Measurements from ENCODE around the gene KRT74. TPM values are rescaled to one million over a fixed set of nuclear protein-coding genes. Genes with fewer than 3 reads are reported as not detected.

The KRT74 gene
- total RNA-seq, 2 donors from 2014 or later: not detected

DNA sequence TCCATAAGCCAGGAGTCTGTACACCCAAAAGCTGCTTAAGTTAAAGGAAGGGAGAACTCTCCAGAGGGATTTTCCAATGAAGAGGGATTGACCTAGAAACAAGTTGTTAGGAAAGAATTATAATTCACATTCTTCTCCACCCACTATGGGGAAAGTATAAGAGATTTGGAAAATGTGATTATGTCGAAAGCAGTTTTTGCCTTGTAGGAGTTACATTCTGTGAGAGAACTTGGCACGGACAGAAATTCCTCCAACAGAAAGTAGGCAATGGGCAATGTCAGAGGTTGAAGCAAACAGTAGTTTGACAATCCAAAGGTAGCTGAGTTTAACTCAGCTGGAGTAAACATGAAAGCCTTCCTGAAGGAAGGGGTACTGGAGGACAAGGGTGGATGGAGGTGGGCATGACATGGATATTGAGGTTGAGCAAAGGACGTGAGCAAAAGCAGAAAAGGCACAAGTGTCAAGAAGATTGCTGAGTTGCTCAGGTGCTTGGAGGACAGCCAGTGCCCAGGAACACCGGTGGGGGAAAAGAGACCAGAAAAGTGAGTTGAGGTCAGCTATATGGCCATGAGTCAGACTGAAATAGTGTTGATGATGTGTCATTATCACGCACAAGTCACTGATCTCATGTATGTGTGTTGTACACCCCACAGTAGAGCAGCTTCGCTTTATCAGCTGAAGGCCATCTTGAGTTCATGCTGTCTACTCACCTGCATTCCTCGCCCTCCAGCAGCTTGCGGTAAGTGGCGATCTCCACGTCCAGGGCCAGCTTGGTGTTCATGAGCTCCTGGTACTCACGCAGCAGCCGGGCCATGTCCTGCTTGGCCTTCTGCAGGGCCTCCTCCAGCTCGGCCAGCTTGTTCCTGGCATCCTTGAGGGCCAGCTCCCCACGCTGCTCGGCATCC is 57.5 kb downstream of the KRT74 start:
- DNase-seq (no peak), ATAC-seq (peak; percentile 71 to 72)
- intact Hi-C loops (cut with DNase I): no loop called here

Other genes with a start within 250 kb of the KRT74 start
- not detected for gene KRT85, start 206.4 kb downstream of the KRT74 start, total RNA-seq
- gene KRT84, start 188.2 kb downstream of the KRT74 start, total RNA-seq: not detected
- gene KRT82, start 167.5 kb downstream of the KRT74 start, total RNA-seq: not detected
- not detected for gene KRT75, start 139.5 kb downstream of the KRT74 start, total RNA-seq
- not detected for gene KRT6B, start 121.7 kb downstream of the KRT74 start, total RNA-seq
- gene KRT6C, start 100.0 kb downstream of the KRT74 start, total RNA-seq: not detected
- 1 to 10 TPM in 1 of 2 donors, under 1 TPM in 1; 0.24 to 1.2 TPM for gene KRT6A, start 80.6 kb downstream of the KRT74 start, total RNA-seq
- gene KRT5, start 53.4 kb downstream of the KRT74 start, total RNA-seq: 1 to 10 TPM; 1.2 to 4.6 TPM
- not detected for gene KRT71, start 20.7 kb downstream of the KRT74 start, total RNA-seq
- gene KRT72, start 27.6 kb upstream of the KRT74 start, total RNA-seq: not detected
- not detected for gene KRT73, start 44.7 kb upstream of the KRT74 start, total RNA-seq
- gene KRT2, start 78.4 kb upstream of the KRT74 start, total RNA-seq: not detected
- gene KRT1, start 106.6 kb upstream of the KRT74 start, total RNA-seq: under 1 TPM in 1 of 2 donors, not detected in 1; 0.18 TPM
- not detected for gene KRT77, start 129.7 kb upstream of the KRT74 start, total RNA-seq
- not detected for gene KRT76, start 203.5 kb upstream of the KRT74 start, total RNA-seq
- not detected for gene KRT3, start 222.3 kb upstream of the KRT74 start, total RNA-seq
- not detected for gene KRT4, start 240.3 kb upstream of the KRT74 start, total RNA-seq

All from left cardiac atrium (tissue), 4 donors.